ENCODE results near the gene NRARP.

The NRARP gene

GRCh38 chr9:137293482-137294090 lies 8.5 kb downstream of the NRARP start:
- DNase-seq (ENCODE audit: extremely low spot score) = no peak
- no peak for TF ChIP-seq HDGF (IDR thresholded peaks at IDR 0.05; ENCODE audit: borderline replicate concordance)
- no peak for TF ChIP-seq FOXM1 (IDR thresholded peaks at IDR 0.05; ENCODE audit: borderline replicate concordance)
- no peak for TF ChIP-seq ELF4 (IDR thresholded peaks at IDR 0.05)
- no peak for TF ChIP-seq ARNT (IDR thresholded peaks at IDR 0.05)
- no peak for TF ChIP-seq CTBP1 (IDR thresholded peaks at IDR 0.05; ENCODE audit: borderline replicate concordance)
- no peak for TF ChIP-seq NFRKB (IDR thresholded peaks at IDR 0.05)
- no peak for TF ChIP-seq SP1 (IDR thresholded peaks at IDR 0.05)
- TF ChIP-seq FOXA1 (IDR thresholded peaks at IDR 0.05) = no peak
- TF ChIP-seq SUZ12 (IDR thresholded peaks at IDR 0.05) = no peak
- TF ChIP-seq L3MBTL2 (conservative IDR thresholded peaks at IDR 0.05) = no peak
- TF ChIP-seq PKNOX1 (IDR thresholded peaks at IDR 0.05) = no peak
- CTCF ChIA-PET = no interaction called here
- POLR2A ChIA-PET = interaction anchor here (0.9 to 1.2 kb wide), 2 partner anchors 9 to 130 kb away, joined by 3 read pairs; partner anchors contain the start of genes NOXA1 and NRARP

GRCh38 chr9:137293094-137293481 lies 9.0 kb downstream of the NRARP start:
- TF ChIP-seq ZNF384 (IDR thresholded peaks at IDR 0.05) = no peak
- no peak for TF ChIP-seq TARDBP (IDR thresholded peaks at IDR 0.05)
- TF ChIP-seq FOXM1 (IDR thresholded peaks at IDR 0.05; ENCODE audit: borderline replicate concordance) = no peak
- TF ChIP-seq HDGF (IDR thresholded peaks at IDR 0.05; ENCODE audit: borderline replicate concordance) = no peak
- no peak for TF ChIP-seq BHLHE40 (IDR thresholded peaks at IDR 0.05; ENCODE audit: borderline replicate concordance)
- CTCF ChIA-PET = no interaction called here
- POLR2A ChIA-PET = interaction anchor here (0.9 to 1.2 kb wide), 2 partner anchors 9 to 130 kb away, joined by 3 read pairs; partner anchors contain the start of genes NOXA1 and NRARP
- DNase-seq (ENCODE audit: extremely low spot score) = no peak

- POLR2A ChIA-PET = interaction anchor here (1.4 kb wide), 1 partner anchor 172 kb away, joined by 3 read pairs; the partner anchor contains the start of gene NSMF
- TF ChIP-seq ARNT (IDR thresholded peaks at IDR 0.05) (no peak), L3MBTL2 (conservative IDR thresholded peaks at IDR 0.05) (peak; percentile 96)
- DNase-seq (ENCODE audit: extremely low spot score) = peak; percentile 86
- CTCF ChIA-PET = interaction anchor here (0.6 to 1.8 kb wide), 10 partner anchors 10 to 580 kb away, joined by 3 to 8 read pairs (median 5); partner anchors contain the start of gene NRARP
Observed at GRCh38 chr9:137286975-137287383, 15.1 kb downstream of the NRARP start.

GRCh38 chr9:137281345-137282116 lies 20.5 kb downstream of the NRARP start:
- ChIA-PET CTCF (no interaction called here), POLR2A (no interaction called here)
- DNase-seq (ENCODE audit: extremely low spot score) = no peak
- TF ChIP-seq CTBP1 (IDR thresholded peaks at IDR 0.05; ENCODE audit: borderline replicate concordance) (no peak), PKNOX1 (IDR thresholded peaks at IDR 0.05) (0 out of 2 replicates have a peak, but pooled peaks have one; percentile 9)

- ChIA-PET POLR2A (interaction anchor here (1.0 kb wide), 1 partner anchor 21 kb away, joined by 4 read pairs; the partner anchor contains the start of gene NRARP), CTCF (no interaction called here)
- no peak for TF ChIP-seq FOXA1 (IDR thresholded peaks at IDR 0.05)
- no peak for TF ChIP-seq L3MBTL2 (conservative IDR thresholded peaks at IDR 0.05)
- no peak for DNase-seq (ENCODE audit: extremely low spot score)
Observed at GRCh38 chr9:137280474-137281344, 21.4 kb downstream of the NRARP start.

- no peak for DNase-seq (ENCODE audit: extremely low spot score)
- CTCF ChIA-PET = no interaction called here
- POLR2A ChIA-PET = interaction anchor here (1.0 kb wide), 1 partner anchor 22 kb away, joined by 4 read pairs; the partner anchor contains the start of gene NRARP
- TF ChIP-seq TARDBP (IDR thresholded peaks at IDR 0.05) (no peak), HDGF (IDR thresholded peaks at IDR 0.05; ENCODE audit: borderline replicate concordance) (no peak), ZNF384 (IDR thresholded peaks at IDR 0.05) (no peak), CTBP1 (IDR thresholded peaks at IDR 0.05; ENCODE audit: borderline replicate concordance) (no peak), PKNOX1 (IDR thresholded peaks at IDR 0.05) (no peak), SUZ12 (IDR thresholded peaks at IDR 0.05) (no peak), ELF4 (IDR thresholded peaks at IDR 0.05) (no peak), ARNT (IDR thresholded peaks at IDR 0.05) (no peak), FOXK2 (IDR thresholded peaks at IDR 0.05) (no peak), SP1 (IDR thresholded peaks at IDR 0.05) (no peak), BHLHE40 (IDR thresholded peaks at IDR 0.05; ENCODE audit: borderline replicate concordance) (no peak), FOXM1 (IDR thresholded peaks at IDR 0.05; ENCODE audit: borderline replicate concordance) (no peak)
Observed at GRCh38 chr9:137279741-137280473, 22.2 kb downstream of the NRARP start.
